ENCODE data around the gene FEZF2. TPM values are rescaled to one million over a fixed set of nuclear protein-coding genes. Genes with fewer than 3 reads are reported as not detected.

Gene FEZF2
- total RNA-seq, 1 experiment from 2014 or later: not detected

GRCh38 chr3:62335196-62335595 is 38.2 kb downstream of the FEZF2 start:
- ATAC-seq (no peak), DNase-seq (ENCODE audit: low spot score) (no peak)
- POLR2A ChIA-PET: interaction anchor here (0.6 kb wide), 1 partner anchor 232 kb away, joined by 5 read pairs; no protein-coding TSS in a partner anchor
- Mint-ChIP-seq H3K4me3 (no peak overlapping the region), H3K27ac (no peak overlapping the region), H3K4me1 (peaks cover 29% of the 10 kb centered on the region), H3K27me3 (ENCODE audit: low read depth) (no peaks in the 10 kb centered on the region), H3K9me3 (no peaks in the 10 kb centered on the region), H3K36me3 (no peaks in the 10 kb centered on the region)
- CTCF ChIA-PET: interaction anchor here (0.8 to 3.7 kb wide), 7 partner anchors 19 to 228 kb away, joined by 3 to 17 read pairs (median 3); no protein-coding TSS in a partner anchor
- TF ChIP-seq STAT6 (CRISPR knock-in tag; conservative IDR thresholded peaks at IDR 0.05; ENCODE audit: low read depth): no peak
- TF ChIP-seq GABPB1 (CRISPR knock-in tag; IDR thresholded peaks at IDR 0.05): no peak
- TF ChIP-seq ZNF121 (CRISPR knock-in tag; IDR thresholded peaks at IDR 0.05): no peak
- no peak for TF ChIP-seq ZSCAN18 (CRISPR knock-in tag; IDR thresholded peaks at IDR 0.05)
- no peak for TF ChIP-seq ERG (CRISPR knock-in tag; IDR thresholded peaks at IDR 0.05)
- no peak for TF ChIP-seq CDX4 (CRISPR knock-in tag; IDR thresholded peaks at IDR 0.05; ENCODE audit: borderline replicate concordance)
- no peak for TF ChIP-seq RORB (CRISPR knock-in tag; IDR thresholded peaks at IDR 0.05)
- TF ChIP-seq ZNF263 (CRISPR knock-in tag; IDR thresholded peaks at IDR 0.05; ENCODE audit: low read depth): no peak
- no peak for TF ChIP-seq ZNF671 (CRISPR knock-in tag; IDR thresholded peaks at IDR 0.05)
- no peak for TF ChIP-seq ZNF396 (CRISPR knock-in tag; IDR thresholded peaks at IDR 0.05; ENCODE audit: borderline replicate concordance)
- TF ChIP-seq ESRRA (CRISPR knock-in tag; IDR thresholded peaks at IDR 0.05; ENCODE audit: borderline replicate concordance): no peak
- no peak for TF ChIP-seq MYBL2 (CRISPR knock-in tag; IDR thresholded peaks at IDR 0.05)

- H3K4me3 Mint-ChIP-seq: no peak overlapping the region
- CTCF ChIA-PET: interaction anchor here (0.7 to 2.0 kb wide), 9 partner anchors 10 to 229 kb away, joined by 3 to 7 read pairs (median 4); no protein-coding TSS in a partner anchor
- no peaks in the 10 kb centered on the region for H3K36me3 Mint-ChIP-seq
- no peaks in the 10 kb centered on the region for H3K27me3 Mint-ChIP-seq (ENCODE audit: low read depth)
- H3K27ac Mint-ChIP-seq: no peak overlapping the region
- no peaks in the 10 kb centered on the region for H3K9me3 Mint-ChIP-seq
- ATAC-seq (no peak), DNase-seq (ENCODE audit: low spot score) (no peak)
- H3K4me1 Mint-ChIP-seq: peaks cover 29% of the 10 kb centered on the region
- POLR2A ChIA-PET: no interaction called here
- TF ChIP-seq ATF6 (CRISPR knock-in tag; IDR thresholded peaks at IDR 0.05): no peak
- TF ChIP-seq ZNF396 (CRISPR knock-in tag; IDR thresholded peaks at IDR 0.05; ENCODE audit: borderline replicate concordance): no peak
- no peak for TF ChIP-seq TCF7 (CRISPR knock-in tag; IDR thresholded peaks at IDR 0.05; ENCODE audit: low read depth)
- TF ChIP-seq GTF2I (CRISPR knock-in tag; conservative IDR thresholded peaks at IDR 0.05): no peak
- no peak for TF ChIP-seq TEAD1 (CRISPR knock-in tag; IDR thresholded peaks at IDR 0.05)
- no peak for TF ChIP-seq ZNF281 (CRISPR knock-in tag; IDR thresholded peaks at IDR 0.05)
- TF ChIP-seq MYBL2 (CRISPR knock-in tag; IDR thresholded peaks at IDR 0.05): no peak
- TF ChIP-seq ZNF671 (CRISPR knock-in tag; IDR thresholded peaks at IDR 0.05): no peak
- no peak for TF ChIP-seq ZMAT4 (CRISPR knock-in tag; IDR thresholded peaks at IDR 0.05)
- no peak for TF ChIP-seq ESRRA (CRISPR knock-in tag; IDR thresholded peaks at IDR 0.05; ENCODE audit: borderline replicate concordance)
- TF ChIP-seq E2F5 (CRISPR knock-in tag; IDR thresholded peaks at IDR 0.05): no peak
- no peak for TF ChIP-seq PREB (CRISPR knock-in tag; IDR thresholded peaks at IDR 0.05; ENCODE audit: borderline replicate concordance)
- no peak for TF ChIP-seq SMAD3 (CRISPR knock-in tag; IDR thresholded peaks at IDR 0.05; ENCODE audit: borderline replicate concordance)
Measured at GRCh38 chr3:62332835-62333244, 40.5 kb downstream of the FEZF2 start.

Data from WTC11 (cell line).